Thymus (tissue), 11 donors: ENCODE results near the gene NFS1. TPM values are rescaled to one million over a fixed set of nuclear protein-coding genes. Genes with fewer than 3 reads are reported as not detected.

Source experiments
- DNase-seq, 9 donors: peaks; one replicate each; pipeline ENCODE4 v3.0.0-alpha.2; 2013; ENCODE audit warnings: low spot score in 9 of 9, low read depth in 6 of 9, missing footprints in 1 of 9
- H3K27ac ChIP-seq, 2 donors: one replicate each; pipeline ENCODE4 v1.5.1; 2013; ENCODE audit warnings: control low read depth in 1 of 2, low read depth in 1 of 2, low read length in 1 of 2, mild to moderate bottlenecking in 1 of 2, moderate library complexity in 1 of 2
- H3K27me3 ChIP-seq, 2 donors: one replicate each; pipeline ENCODE4 v1.5.1; 2013; ENCODE audit warnings: low read length in 1 of 2; ENCODE audit not compliant: control insufficient read depth in 2 of 2, insufficient read depth in 1 of 2
- H3K36me3 ChIP-seq, 2 donors: one replicate each; pipeline ENCODE4 v1.5.1; 2013; ENCODE audit warnings: low read length in 1 of 2, mild to moderate bottlenecking in 1 of 2, moderate library complexity in 1 of 2; ENCODE audit not compliant: control insufficient read depth in 2 of 2, insufficient read depth in 2 of 2
- H3K4me1 ChIP-seq, 2 donors: one replicate each; pipeline ENCODE4 v1.5.1; 2013; ENCODE audit warnings: low read length in 2 of 2; ENCODE audit not compliant: control insufficient read depth in 2 of 2, insufficient read depth in 2 of 2
- H3K4me3 ChIP-seq, 2 donors: one replicate each; pipeline ENCODE4 v1.5.1; 2013; ENCODE audit warnings: low read length in 2 of 2, control low read depth in 1 of 2, mild to moderate bottlenecking in 1 of 2
- H3K9me3 ChIP-seq, 2 donors: one replicate each; pipeline ENCODE4 v1.5.1; 2013; ENCODE audit warnings: low read length in 1 of 2, mild to moderate bottlenecking in 1 of 2; ENCODE audit not compliant: control insufficient read depth in 2 of 2, insufficient read depth in 1 of 2
- WGBS: extraction: QIAGEN DNeasy Blood & Tissue Kit; methylation state at CpG from one replicate; pipeline ENCODE4 v1.1.7; 2013; 5-methylcytosine and 5-hydroxymethylcytosine counted together
- polyA plus RNA-seq: library from polyadenylated mRNA; stranded (reverse); fragments of 200-250 nt; gene quantifications from one replicate; pipeline ENCODE4 v1.2.3, GENCODE V29; 2013
- total RNA-seq: library from RNA; stranded (reverse); fragments of 120-200 nt; gene quantifications from one replicate; pipeline ENCODE4 v1.2.4, GENCODE V29; 2013
- donor health status: healthy.

Gene NFS1
- total and polyA plus RNA-seq, 2 donors, result 13.2 to 25.5 TPM

DNA sequence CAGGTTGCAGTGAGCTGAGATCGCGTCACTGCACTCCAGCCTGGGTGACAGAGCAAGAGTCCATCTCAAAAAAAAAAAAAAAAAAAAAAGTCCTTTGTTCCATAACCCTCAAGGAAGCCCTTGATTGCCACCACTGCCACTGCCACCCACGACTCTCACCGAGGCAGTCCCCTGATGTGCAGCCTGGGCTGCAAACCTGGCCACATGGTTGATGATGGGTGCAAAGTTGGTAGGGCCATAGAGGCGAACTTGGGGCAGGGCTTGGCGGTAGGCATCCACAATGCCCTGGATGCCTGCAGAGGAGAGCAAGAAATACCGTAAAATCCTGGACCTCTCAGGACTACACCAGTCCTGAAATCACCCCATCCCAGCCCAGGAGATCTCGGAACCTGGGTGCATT lies 72.0 kb downstream of the NFS1 start:
- DNase-seq, result no peak

DNA sequence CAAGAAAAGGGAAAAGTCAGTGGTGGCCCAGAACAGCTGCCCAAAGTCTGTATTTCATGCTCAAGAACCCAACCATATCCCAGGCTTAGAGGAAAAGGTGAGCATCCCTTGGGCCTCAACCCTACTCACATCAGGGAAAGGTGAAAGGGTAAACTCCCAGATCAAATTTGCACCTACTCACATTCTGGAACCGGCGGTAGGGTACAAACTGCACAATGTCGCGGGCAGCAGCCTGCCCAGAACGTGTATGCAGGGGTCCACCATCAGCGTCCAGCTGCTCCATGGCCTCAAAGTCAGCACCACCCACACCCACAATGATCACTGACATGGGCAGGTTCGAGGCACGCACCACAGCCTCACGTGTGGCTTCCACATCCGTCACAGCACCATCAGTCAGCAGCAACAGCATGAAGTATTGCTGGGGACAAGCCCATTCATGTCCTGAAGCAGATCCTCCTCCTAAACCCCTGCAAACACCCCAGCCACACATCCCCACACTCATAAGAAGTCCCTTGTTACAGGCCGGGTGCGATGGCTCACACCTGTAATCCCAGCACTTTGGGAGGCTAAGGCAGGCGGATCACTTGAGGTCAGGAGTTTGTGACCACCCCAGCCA lies 72.7 kb downstream of the NFS1 start:
- 95% methylated on average over 13 of the region's 13 CpGs for WGBS
- Histone ChIP-seq H3K4me1 (peaks cover 0 to 3% of the 10 kb centered on the region in 2 donors), H3K27me3 (no peaks in the 10 kb centered on the region), H3K4me3 (no peak overlapping the region), H3K36me3 (peaks cover 47 to 66% of the 10 kb centered on the region in 2 donors), H3K9me3 (no peaks in the 10 kb centered on the region), H3K27ac (peak overlapping the region in 1 of 2 donors; percentile 11)
- no peak for DNase-seq

More for the DNA sequence above, 72.0 kb downstream of the NFS1 start:
- no peak overlapping the region for H3K27ac ChIP-seq
- H3K36me3 ChIP-seq, result peaks cover 50 to 66% of the 10 kb centered on the region in 2 donors
- H3K4me1 ChIP-seq, result peaks cover 0 to 3% of the 10 kb centered on the region in 2 donors
- no peaks in the 10 kb centered on the region for H3K27me3 ChIP-seq
- WGBS, result 98% methylated on average over 8 of the region's 8 CpGs
- H3K9me3 ChIP-seq, result no peaks in the 10 kb centered on the region
- no peak overlapping the region for H3K4me3 ChIP-seq

DNA sequence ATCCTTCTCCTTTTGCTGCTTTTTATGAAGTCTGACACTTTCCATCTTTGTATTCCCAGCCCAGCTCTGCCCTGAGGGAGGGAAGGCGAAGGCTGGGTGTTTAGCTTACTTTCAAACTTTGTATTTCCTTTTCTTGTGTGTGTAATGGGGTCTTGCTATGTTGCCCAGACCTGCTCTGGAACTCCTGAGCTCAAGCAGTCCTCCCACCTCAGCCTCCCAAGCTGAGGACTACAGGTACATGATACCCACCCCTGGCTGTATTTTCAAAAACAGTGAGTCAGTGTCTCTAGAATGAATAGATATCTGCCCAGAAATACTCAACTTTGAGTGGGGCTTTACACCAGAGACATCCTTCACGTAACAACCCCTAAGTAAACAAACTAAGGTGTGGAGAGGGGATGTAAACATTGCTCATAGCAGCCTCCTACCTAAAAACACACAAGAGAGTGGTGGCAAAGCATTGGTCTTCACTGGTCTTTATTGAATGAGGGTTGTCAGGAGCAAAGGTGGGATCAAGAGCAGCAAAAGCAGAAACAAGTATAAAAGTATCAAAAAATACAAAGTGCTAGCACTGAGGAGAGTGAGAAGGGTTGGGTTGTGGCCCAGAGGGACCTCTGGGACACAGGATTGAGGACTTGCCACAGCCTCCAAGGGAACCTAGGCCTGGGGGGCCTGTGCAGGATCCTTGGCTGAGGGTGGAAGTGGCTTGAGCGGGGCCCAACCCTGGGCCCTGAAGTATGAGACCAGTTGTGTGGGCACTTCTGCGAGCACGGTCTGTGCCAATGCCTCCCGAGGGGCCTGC lies 73.4 kb downstream of the NFS1 start:
- Histone ChIP-seq H3K4me1 (peaks cover 0 to 3% of the 10 kb centered on the region in 2 donors), H3K4me3 (no peak overlapping the region), H3K27me3 (no peaks in the 10 kb centered on the region), H3K9me3 (no peaks in the 10 kb centered on the region), H3K36me3 (peaks cover 47 to 63% of the 10 kb centered on the region in 2 donors), H3K27ac (no peak overlapping the region)
- DNase-seq, result no peak
- 97% methylated on average over 6 of the region's 6 CpGs for WGBS

DNA sequence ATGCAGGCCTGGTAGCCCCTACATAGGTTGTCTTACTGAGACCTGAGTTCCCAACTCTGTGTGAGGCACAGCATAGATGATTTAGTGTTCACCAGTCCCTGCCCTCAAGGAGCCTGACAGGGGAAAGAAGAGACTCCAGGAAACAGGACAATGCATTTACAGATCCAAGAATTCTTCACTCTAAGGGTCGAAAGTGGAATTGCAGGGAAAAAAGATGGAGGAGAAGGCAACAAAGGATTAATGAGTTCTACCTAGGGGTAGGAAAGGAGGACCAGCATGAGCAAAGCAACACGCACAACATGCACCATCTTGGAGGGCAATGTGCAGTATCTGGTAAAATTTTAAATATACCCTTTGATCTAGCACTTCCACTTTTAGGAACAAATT lies 77.6 kb downstream of the NFS1 start:
- no peak overlapping the region for H3K4me3 ChIP-seq
- H3K27me3 ChIP-seq, result peaks cover 22 to 34% of the 10 kb centered on the region in 2 donors
- H3K4me1 ChIP-seq, result peaks cover 21 to 35% of the 10 kb centered on the region in 2 donors
- peaks cover 24 to 26% of the 10 kb centered on the region in 2 donors for H3K36me3 ChIP-seq
- no peak for DNase-seq
- no peak overlapping the region for H3K27ac ChIP-seq
- peaks cover 0 to 11% of the 10 kb centered on the region in 2 donors for H3K9me3 ChIP-seq
- WGBS, result 100% methylated on average over 2 of the region's 2 CpGs

DNA sequence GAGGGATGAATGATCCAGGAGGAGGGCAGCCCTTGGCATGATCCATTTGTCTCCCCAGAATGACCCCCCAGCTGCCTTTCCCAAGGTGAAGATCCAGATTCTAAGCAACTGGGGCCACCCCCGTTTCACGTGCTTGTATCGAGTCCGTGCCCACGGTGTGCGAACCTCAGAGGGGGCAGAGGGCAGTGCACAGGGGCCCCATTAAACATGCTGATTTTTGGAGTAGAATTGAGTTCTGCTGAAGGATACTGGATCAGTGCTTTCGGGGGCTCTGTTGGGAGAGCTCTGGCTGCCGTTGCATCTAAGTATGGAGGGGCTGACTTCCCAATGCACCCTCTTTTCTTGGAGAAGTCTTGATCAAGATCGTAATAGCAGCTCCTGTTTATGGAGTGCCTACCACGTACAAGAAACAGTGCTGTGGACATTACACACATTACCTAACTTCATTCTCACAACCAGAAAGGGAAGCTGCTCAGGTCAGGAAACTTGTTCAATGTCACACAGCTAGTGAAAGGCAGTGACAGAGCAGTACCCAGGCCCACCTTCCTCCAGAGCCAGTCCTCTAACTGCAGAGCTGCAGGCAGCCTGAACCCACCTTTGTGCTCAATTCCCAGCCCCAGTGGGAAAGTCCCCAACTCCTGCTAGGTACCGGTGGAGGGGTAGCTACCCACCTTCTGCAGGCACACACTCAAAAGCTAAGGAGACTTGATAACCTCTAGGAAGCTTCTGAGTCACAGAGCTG lies 78.2 kb downstream of the NFS1 start:
- Histone ChIP-seq H3K4me1 (peaks cover 21 to 36% of the 10 kb centered on the region in 2 donors), H3K36me3 (peaks cover 18 to 20% of the 10 kb centered on the region in 2 donors), H3K27ac (no peak overlapping the region), H3K9me3 (peaks cover 0 to 16% of the 10 kb centered on the region in 2 donors), H3K27me3 (peaks cover 22 to 36% of the 10 kb centered on the region in 2 donors), H3K4me3 (no peak overlapping the region)
- WGBS, result 97% methylated on average over 11 of the region's 11 CpGs
- DNase-seq, result no peak

DNA sequence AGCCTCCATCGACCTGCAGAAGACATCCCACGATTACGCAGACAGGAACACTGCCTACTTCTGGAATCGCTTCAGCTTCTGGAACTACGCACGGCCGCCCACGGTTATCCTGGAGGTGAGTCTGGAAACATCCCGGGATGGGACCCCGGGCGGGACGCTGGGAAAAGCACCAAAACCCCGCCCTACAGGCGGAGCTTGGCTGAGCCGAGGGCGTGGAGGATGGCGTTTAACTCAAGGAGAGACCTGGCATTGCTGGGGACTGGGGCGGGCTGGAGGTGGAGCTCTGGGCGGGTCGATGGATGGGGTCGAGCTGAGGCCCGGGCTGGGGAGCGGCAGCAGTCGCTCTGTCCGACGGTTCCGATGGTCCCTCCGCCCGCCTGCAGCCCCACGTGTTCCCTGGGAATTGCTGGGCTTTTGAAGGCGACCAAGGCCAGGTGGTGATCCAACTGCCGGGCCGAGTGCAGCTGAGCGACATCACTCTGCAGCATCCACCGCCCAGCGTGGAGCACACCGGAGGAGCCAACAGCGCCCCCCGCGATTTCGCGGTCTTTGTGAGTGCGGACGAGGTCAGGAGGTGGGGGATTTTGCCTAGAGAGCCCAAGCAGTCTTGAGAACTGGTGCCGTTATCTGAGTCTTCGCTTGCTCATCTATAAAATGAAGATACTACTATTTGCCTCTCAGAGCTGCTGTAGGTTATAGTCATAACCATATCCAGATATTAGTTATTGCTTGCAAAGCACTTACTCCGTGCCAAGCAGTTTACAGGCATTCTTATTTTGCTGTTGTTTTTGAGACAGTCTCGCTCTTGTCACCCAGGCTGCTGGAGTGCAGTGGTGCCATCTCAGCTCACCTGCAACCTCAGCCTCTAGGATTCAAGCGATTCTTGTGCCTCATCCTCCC lies 79.7 kb downstream of the NFS1 start:
- no peak overlapping the region for H3K27ac ChIP-seq
- WGBS, result 5% methylated on average over 49 of the region's 49 CpGs
- H3K4me1 ChIP-seq, result peaks cover 25 to 42% of the 10 kb centered on the region in 2 donors
- peaks cover 10 to 11% of the 10 kb centered on the region in 2 donors for H3K36me3 ChIP-seq
- peak overlapping the region; percentile 41 to 49 for H3K4me3 ChIP-seq
- DNase-seq, result peak in 6 of 9 donors; percentile 54 to 82 (median 58)
- H3K9me3 ChIP-seq, result peaks cover 0 to 16% of the 10 kb centered on the region in 2 donors
- peaks cover 22 to 41% of the 10 kb centered on the region in 2 donors for H3K27me3 ChIP-seq

DNA sequence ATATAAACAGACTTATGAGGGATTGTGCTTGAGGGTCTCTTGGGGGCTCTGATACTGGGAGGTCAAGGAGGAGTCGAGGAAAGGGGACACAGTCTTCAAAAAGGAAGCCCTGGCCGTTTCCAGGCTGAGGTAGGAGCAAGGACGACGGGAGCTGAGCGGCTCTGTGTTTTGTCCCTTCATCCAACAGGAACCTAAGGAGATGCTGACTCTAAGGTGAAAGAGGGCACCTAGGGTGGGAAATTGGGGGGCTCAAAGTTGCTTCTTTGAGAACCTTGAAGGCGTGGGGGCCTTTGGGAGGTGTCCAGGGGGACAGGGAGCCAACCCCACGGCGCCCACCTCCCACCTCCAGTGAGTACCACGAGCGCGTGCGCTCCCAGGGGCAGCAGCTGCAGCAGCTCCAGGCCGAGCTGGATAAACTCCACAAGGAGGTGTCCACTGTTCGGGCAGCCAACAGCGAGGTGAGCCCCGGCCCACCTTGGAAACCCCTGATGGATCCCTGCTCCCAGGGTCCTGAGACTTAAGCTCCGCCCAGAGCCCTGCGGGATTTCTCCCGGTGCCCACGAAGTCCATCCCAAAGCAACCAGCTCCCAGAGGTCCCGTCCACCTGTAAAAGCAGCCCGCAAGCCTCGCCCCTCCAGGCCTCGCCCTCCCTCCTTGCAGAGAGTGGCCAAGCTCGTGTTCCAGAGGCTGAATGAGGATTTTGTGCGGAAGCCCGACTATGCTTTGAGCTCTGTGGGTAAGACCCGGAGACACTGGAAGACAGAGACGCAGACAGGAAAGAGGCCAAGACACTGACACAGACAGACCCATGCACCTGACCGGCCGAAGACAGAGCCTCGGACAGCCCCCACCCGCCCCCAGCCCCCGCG lies 80.7 kb downstream of the NFS1 start:
- Histone ChIP-seq H3K4me3 (peak overlapping the region in 1 of 2 donors; percentile 49), H3K9me3 (peaks cover 0 to 16% of the 10 kb centered on the region in 2 donors), H3K27me3 (peaks cover 22 to 41% of the 10 kb centered on the region in 2 donors), H3K36me3 (peaks cover 10 to 11% of the 10 kb centered on the region in 2 donors), H3K27ac (no peak overlapping the region), H3K4me1 (peaks cover 25 to 42% of the 10 kb centered on the region in 2 donors)
- peak in 1 of 9 donors; percentile 21 for DNase-seq
- 12% methylated on average over 35 of the region's 35 CpGs for WGBS
